NCI-H345 treated with DMSO at 0.1 percent for 48 hours (cell line): ENCODE results near the gene ECI1.

Source experiments
- DNase-seq: peaks from one replicate; lab custom pipeline; 2025; ENCODE audit not compliant: unreplicated experiment; lab: John Stamatoyannopoulos, UW

ECI1 gene

GRCh38 chr16:2251296-2252111 is at the start of gene ECI1:
Gene ECI1 (minus strand): TSS chr16:2251587. CDS start chr16:2251566, 21 bp downstream.
- DNase-seq: peak; percentile 82

- no peak for DNase-seq
These were observed 48.5 kb upstream of the ECI1 start for GRCh38 chr16:2299915-2300192.

DNA sequence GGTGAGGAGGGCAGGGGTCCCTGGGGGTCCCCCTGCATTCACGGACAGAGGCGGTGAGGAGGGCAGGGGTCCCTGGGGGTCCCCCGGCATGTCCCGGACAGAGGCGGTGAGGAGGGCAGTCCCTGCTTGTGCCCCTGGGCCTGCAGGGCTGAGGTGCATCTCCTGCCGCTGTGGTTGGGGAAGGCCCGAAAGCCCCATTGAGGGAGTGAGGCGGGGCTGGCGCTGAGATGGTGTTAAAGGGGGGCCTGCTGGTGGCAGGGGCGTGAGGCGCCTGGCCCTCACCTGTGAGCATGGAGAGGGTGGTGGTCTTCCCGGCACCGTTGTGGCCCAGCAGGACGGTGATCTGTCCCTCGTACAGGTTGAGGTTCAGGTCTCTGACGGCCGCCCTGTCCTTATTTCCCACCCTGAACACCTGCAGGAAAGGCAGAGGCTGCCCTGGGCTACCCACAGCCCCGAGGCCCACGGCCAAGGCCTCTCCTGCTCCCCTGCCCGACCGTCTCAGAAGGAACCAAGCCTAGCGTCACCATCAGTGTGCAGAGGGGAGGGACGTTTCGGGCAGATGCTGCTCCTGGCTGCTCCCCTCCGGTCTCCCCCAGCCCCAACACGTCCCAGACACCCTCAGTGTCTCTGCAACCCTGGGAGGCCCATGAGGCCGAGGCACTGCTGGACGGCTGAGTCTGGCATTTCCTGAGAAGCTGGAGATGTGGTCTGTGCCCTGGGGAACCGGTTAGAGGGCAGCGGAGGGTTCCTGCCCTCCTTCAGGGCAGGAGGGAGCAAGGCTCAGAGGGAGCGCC is 47.9 kb upstream of the ECI1 start:
- no peak for DNase-seq

DNA sequence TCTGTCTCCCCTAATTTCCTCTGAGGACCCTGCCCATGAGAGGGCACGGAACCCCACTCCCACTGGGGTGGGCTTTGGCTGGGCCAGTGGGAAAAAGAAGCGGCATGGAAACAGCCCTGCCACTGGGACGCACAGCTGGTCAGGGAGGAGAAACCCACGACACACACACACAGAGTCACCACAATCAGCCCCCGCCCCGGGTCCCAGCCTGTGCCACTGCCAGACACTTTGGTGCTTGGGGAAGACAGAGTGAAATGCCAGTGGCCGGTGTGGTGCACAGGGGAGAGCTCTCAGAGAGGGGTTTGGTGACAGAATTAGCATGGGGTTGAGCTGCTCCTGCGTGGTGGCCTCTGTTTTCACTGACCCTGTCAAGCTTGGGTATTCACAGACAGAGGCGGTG is 47.2 kb upstream of the ECI1 start:
- no peak for DNase-seq

DNA sequence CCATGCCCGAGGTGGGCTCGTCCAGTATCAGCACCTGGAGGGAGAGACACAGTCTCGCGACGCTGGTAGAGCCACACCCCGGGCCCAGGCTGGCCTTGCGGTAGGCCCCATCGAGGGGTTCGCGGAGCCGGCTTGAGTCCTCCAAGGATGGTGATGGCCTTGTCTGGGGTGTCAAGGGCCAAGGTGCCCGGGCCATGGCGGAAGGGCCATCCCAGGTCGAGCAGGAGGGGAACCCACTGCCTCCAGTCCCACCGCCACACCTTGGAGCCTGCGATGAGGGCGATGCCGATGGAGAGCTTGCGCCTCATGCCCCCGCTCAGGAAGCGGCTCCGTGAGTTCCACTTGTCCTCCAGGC is 46.1 kb upstream of the ECI1 start:
- no peak for DNase-seq

GRCh38 chr16:2296661-2297505 is 45.5 kb upstream of the ECI1 start:
- no peak for DNase-seq

- DNase-seq: no peak
These were observed 43.8 kb upstream of the ECI1 start for GRCh38 chr16:2295056-2295798.

GRCh38 chr16:2292221-2292620 is 40.8 kb upstream of the ECI1 start:
- no peak for DNase-seq

DNA sequence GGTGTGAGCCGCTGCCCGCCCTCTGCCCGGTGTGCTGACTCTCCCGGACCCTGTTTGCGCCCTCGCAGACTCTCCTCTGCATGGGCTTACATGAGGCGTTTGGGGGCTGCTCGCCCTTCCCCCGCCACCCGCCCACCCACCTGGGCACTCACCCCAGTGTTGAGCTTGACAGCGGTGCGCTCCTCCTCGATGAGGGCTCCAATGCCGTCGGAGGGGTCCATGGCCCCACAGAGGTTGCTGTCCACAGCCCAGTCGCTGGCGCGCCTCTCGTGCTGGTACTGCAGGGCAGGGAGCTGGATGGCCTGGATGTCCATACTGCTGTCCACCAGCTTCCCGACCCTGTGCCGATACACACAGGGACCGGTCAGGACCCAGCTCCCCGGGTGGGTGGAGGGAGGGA is 37.9 kb upstream of the ECI1 start:
- no peak for DNase-seq

DNA sequence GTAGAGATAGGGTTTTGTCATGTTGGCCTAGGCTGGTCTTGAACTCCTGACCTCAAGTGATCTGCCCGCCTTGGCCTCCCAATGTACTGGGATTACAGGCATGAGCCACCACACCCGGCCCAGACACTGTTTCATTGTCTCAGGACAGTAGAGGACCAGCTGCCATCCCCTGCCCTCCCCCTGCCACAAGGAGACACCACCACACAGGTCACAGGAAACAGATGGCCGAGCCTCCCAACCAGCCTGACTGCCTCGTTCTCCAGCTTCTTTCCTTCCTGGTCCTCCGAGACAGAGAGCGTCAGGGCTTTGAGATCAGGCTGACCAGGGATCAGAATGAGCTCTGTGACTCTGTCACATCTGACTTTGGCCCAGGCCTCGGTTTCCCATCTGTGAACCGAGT is 37.3 kb upstream of the ECI1 start:
- no peak for DNase-seq

DNA sequence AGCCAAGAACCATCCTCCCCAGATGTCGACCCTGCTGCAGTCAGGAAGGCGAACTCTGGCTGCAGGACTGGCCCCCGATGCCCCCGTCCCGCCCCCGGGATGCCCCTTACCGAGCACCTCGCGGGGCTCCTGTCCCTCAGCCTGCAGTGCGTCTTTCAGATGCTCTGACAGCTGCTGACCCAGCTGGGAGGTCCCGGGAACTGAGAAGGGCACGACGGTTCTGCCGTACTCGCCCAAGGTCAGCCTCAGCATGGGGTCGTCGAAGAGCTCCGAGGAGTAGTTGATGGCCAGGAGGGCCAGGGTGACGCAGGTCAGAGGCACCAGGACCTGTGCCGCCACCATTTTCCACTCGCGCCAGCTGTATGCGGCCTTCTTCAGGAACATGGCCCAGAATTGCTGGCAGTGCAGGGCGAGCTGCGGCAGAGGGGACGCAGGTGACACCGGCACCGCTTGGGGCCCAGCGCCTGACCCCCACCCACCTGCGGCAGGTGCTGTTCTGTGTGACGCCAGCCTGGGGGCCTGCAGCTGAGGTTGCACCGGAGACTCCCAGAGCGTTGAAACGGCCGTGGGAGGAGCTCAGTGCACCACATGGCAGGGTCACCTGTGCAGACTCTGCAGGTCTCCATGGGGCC is 36.6 kb upstream of the ECI1 start:
- DNase-seq: no peak

GRCh38 chr16:2286550-2286949 is 35.2 kb upstream of the ECI1 start:
- DNase-seq: no peak

GRCh38 chr16:2285731-2286191 is 34.4 kb upstream of the ECI1 start:
- no peak for DNase-seq

GRCh38 chr16:2284797-2285576 is 33.6 kb upstream of the ECI1 start:
- no peak for DNase-seq

- DNase-seq: no peak
These were observed 32.8 kb upstream of the ECI1 start for GRCh38 chr16:2284001-2284770.

DNA sequence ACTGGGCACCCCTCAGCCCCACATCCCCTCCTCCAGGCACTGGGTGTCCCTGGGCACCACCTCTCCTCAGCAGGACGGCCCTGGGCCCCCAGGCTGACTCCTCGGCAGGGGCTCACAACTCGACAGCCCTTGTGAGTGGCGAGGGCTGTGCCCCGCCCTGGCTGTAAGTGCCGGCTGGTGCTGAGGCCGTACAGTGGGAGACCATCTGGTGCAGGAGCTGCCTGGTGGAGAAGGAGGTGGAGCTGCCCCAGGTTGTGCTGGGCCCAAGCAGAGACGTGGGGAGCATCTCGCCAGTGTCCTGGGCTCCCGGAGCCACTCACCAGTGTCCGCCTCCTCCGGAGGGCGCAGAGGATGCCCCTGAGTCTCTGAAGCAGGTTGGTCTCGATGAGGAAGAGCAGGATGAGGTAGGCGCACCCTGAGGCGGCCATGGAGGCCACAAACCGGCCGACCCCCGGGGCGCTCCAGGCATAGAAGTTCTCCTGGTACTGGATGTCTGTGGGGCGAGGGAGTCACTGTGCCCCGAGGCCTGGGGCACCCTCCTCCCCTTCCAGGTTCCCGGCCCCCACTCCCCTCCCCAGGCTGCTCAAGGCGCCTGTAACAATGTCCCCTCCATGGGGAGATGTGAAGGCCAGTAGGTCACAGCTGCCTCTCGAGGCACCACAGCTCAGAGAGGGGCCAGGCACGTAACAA is 31.6 kb upstream of the ECI1 start:
- DNase-seq: no peak

DNA sequence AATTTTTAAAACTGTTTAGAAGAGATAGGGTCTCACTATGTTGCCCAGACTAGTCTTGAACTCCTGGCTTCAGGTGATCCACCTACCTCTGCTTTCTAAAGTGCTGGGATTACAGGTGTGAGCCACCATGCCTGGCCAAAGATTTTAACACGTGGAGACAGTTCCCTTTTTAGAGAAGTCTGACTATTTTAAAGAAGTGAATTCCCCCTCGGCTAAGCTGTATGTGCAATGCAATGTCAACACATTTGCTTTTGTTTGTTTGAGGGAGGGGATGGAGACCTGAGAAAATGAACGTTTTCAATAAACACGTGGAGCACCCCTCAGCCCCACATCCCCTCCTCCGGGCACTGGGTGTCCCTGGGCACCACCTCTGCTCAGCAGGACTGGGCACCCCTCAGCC is 30.9 kb upstream of the ECI1 start:
- DNase-seq: no peak

GRCh38 chr16:2280981-2281542 is 29.7 kb upstream of the ECI1 start:
- DNase-seq: no peak
